NCI-H748 (cell line): ENCODE measurements around the gene SLC66A1.

Experiments used
- DNase-seq: peaks from one replicate; lab custom pipeline; 2025; ENCODE audit not compliant: unreplicated experiment; lab: John Stamatoyannopoulos, UW

SLC66A1 gene

DNA sequence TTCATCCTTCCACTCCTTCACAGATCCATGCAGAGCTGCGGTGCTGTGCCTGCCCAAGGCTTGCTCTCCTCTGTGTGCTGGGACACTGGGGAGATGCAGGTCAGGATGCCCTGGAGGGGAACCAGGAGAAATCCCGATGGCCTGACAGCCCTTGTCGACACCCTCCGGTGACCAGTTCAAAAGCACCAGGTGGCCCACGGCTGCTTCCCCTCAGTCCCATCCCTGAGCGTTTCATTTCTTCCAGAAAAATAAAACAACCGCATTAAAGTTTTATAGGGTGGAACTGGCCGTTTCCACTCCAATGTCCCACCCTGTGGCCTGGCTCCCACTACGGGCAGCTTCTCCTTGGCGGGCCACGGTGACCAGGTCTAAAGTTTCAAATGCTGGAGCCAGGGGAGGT is 48.3 kb downstream of the SLC66A1 start:
- DNase-seq: no peak

DNA sequence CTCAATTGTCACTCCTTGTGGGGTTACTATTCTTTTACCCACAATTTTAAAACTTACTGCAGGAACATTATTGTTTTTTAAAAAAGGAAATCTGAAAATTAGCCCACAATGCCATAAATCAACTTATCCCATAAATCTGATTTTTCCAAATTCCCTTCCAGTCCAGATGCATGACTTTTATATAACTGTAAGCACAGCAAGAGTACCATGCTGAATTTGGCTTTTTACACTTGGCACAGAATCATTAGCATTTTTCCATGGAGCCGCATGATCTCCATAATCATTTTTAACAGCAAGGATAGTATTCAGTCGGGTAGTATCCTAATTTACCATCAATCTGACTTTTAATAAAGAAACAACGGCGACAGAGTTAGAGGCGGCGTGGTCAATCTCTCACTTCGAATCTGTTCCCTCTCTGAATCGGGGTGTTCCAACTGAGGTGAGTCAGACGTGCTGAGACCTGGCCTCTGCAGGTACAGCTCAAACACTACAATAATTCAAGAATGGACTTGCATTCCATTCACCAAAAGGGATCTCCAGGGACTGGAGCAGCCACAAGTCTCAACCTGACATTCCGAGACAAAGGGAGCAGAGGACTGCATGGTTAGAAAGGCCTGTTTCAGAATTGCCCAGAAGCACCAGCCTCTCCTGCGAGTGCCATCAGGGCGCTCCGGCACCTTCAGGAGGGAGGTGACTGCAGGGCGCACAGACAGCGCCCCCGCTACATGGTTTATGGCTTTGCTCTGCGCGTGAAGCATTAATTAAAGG is 48.9 kb downstream of the SLC66A1 start:
- DNase-seq: no peak

DNA sequence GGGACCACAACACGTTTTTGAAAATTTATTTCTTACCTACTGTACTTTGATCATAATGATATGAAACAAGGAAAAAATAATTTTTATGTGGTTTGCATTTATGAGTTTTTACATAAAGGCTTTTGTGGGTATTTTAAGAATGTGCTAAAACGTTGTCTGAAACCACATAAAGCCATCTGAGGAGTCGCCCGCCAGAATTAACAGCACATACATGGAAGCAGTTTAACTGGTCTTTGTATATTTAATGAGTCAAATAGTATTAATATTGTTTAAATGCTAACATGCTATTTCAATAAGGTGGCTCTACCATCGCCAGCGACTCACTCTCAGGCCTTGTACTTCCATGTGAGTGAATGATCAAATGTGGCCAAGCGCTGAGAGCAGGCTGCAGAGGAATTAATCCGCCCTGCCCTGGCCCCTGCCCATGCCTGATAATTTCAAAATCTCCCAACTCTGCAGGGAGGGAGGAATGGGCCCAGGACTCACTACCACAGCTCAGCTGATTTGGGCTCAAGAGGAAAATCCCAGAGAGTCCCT is 49.6 kb downstream of the SLC66A1 start:
- DNase-seq: no peak

DNA sequence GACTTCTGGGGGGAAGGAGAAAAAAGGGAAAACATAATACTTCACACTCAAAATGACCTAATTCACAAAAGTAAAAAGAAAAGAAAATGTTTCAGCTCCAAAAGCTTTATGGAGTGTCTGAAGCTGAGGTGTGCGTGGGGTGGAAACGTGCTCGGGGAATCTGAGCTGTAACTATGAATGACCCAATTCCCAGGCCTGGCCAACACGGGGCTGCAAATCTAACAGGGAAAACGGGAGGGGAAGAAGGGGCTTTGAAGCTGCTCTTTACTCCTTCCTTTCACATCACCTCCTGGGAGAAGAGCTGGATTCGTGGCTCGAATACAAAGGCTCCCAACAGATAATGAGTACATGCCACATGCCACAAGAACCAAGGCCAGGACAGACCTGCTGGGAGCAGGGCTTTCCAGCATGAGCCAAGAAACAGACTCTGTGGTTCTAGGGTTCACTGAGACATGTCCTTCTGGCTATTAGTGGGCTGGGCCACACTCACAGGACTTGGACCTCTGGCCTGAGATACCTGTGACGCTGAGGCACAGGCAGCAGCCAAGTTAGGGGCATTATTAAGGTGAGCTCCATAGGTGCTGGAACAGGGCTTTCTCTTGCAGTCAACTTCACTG is 51.5 kb downstream of the SLC66A1 start:
- no peak for DNase-seq

DNA sequence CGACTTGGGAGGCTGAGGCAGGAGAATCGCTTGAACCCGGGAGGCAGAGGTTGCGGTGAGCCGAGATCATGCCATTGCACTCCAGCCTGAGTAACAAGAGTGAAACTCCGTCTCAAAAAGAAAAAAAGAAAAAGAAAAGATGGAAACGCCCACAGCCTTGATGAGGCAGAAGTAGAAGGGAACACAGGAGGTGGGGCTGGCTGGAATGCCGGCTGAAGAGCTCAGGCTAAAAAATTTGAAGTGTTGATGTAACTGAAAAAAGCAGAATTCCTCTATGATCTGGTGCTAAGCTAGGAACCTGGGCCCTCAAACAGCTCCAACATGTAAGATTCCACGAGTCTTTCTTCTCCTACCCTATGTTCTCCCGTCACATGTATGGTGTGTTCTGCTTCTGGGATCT is 53.6 kb downstream of the SLC66A1 start:
- no peak for DNase-seq

DNA sequence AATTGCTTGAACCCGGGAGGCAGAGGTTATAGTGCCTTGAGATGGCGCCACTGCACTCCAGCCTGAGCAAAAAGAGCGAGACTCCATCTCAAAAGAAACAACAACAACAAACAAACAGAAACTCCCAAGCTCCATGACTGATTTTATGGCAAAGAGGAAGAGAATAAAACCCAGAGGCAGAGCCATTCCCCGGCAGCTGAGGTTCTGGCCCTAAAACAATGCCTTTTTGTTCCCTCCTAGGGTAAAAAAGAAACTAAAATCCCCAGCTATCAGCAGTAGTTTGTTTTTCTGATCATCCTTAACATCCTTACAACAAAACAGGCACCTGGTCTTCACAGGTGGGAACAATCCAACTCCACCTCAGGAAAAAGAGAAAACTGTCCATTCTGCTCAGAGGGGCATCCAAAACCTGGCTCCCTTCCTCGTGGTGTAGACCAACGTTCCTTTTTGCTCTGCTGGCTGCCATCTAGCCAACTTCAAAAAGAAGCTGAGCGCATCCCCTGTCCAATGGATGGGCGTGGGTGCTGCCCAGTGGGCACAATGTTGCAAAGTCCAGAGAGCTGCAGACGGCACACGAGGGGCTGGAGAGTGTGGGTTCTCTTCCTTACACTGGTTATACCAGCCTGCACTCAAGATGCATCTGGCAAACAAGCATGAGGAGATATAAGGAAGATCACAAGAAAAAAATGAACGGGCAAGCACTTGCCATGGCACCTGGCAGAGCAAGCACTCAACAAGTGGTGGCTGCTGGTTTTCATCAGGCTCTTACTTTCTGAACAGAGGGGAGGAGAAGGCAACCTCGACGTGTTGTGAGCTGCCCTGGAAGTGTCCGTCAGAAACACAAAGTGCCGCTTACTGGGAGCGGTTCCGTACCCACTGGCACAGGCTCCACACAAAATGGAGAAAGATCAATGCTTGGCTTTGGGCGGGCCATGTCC is 54.7 kb downstream of the SLC66A1 start:
- no peak for DNase-seq

DNA sequence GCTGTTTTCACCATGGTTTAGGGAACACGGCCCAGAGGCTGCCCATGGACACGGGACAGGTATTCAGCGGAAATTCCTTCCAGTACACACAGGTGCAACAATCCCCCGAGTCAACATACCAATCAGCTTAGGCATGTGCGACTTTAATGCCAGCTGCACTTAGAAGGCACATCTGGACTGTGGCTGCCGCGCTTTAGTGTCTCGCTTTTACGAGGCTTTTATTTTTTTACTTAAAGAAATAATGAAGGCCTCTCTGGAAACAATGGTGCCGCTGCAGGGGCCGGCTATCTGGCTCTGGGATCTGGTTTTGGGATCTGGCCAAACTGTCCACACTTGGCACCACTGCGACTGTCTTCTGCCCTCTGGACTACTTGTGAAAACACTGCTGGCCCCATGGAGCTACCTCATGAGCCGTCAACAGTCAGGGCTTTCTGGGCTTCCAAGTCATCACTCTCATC is 55.5 kb downstream of the SLC66A1 start:
- no peak for DNase-seq

DNA sequence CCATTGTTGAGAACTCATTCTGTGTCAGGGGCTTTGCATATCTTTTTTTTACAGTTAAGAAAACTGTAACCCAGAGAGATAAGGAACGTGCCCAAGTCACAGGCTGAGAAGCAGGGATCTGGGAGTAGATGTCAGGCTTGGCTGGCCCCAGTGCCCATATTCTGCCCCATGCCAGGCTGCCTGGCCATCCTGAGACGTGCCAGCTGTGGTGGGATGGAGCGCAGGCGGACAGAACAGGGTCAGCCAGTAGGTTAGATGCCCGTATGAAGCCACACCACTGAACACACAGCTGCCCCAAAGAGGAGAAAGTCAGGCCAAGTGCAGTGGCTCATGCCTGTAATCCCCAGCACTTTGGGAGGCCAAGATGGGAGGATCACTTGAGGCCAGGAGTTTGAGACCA is 55.9 kb downstream of the SLC66A1 start:
- DNase-seq: no peak

DNA sequence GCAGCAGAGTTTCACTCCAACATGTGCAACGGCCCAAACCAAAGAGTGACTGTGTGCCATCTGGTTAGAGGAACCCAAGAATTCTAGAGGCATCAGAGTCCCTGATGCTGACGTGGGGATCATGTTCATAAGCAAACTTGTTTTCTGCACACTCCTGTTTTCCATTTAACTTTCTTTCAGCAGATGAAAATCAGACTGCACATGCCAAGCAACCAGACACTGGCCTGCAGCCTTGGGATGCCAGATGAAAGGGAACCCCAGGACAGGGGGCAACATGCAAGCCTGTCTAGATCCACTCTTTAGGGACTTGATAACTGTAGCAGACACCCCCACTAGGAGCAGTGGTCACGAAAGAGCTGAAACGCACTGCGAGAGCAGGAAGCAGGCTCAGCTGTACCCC is 56.8 kb downstream of the SLC66A1 start:
- no peak for DNase-seq

DNA sequence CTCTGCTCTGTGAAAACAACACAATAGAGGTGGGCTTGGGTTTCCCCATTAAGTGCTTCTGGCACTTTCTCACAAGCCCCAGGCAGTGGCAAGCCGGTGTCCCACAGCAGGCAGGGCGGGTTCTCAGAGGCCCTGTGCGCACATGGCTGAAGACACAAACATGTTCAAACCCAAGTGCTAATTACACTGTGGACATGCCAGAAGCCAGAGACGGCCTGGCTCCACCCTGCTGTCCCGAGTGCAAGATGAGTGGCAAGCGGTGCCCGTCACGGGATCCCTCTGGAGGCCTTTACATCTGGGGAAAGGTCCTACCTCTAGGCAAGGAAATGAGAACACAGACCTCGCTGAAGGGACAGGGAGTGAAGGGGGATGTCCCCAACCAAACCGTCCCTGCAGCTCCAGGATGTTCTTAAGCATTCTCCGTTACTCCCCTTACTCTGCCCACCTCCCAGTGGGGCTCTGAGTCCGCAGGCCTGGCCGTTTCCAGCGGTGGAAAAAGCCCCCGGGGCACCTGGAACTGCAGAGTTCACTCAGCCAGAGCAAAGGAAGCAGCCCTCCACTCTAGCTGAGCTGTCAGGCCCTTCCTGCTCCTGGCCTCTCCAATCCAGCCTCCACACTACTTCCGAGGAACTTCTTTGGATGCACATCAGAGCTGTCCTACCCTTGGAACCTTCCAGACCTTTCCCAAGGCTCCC is 57.4 kb downstream of the SLC66A1 start:
- DNase-seq: no peak

DNA sequence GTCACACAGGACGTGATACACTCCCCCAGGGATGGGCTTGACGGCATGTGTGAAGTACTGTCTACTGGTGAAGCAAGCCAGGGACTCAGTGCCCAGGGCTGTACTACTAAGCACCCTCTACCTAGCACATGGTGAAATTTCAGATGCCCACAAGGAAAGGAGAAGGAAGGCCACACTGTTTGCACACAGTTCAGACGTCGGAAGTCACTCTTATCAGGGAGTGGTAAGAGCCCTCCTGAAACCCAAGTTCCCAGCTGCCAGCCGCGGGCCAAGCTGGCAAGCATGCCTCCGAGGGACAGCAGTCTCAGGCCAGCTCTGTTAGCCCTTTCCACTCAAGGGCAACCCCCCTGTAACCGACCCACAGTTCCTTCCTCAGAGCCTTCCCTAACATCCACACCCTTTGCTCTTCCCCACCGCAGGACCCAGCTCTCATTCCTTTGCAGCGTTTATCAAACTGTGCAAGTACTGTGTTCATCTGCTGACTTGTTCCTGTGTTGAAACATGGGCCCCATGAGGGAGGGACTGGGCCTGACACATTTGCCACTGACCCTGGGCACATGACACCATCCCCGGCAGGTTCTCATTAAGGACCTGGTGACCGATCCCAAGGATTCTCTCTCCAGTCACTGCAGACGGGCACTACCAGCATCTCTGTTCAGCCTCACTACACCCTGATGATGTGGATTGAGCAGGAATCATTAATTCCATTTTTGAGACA is 58.5 kb downstream of the SLC66A1 start:
- no peak for DNase-seq

DNA sequence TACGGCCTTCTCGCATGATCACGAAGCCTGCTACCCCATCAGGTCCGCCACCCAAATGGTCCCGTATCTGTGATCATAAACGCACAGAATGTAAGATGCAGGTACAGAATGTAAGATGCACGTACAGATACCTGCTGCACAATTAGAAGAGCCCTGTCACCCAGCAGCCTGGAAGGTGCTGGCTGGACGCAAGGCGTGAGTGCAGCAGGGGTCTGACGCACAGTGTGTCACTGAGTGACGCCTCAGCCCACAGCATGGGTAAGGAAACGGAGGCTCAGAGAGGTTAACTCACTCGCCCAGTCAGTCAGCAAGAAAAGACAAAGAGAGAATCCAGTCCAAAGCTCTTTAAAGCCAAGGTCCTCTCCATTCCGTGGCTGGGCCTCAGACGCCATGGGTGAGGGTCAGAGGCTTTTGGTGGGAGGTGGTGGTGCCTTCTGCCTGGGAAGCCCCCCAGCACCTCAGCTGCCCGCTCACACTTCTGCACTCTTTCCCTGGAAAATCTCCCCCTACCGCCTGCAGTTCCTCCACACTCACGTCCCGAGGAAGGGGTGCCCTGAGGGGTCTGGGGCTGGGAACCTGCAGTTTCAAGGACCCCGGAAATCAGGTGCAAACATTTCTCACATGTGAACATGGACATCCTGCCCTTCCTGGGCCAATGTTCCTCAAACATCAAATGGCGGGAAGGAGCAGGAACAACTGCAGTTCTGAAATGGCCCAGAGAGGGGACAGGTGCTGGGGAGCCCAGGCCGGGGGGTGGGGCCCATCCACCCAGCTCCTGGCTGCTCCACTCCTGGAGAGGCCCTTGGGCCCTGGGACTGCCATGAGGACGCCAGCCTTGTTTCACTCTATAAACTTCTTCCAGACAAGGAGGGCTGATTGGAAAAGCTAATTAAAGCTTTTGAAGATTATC is 59.4 kb downstream of the SLC66A1 start:
- no peak for DNase-seq

DNA sequence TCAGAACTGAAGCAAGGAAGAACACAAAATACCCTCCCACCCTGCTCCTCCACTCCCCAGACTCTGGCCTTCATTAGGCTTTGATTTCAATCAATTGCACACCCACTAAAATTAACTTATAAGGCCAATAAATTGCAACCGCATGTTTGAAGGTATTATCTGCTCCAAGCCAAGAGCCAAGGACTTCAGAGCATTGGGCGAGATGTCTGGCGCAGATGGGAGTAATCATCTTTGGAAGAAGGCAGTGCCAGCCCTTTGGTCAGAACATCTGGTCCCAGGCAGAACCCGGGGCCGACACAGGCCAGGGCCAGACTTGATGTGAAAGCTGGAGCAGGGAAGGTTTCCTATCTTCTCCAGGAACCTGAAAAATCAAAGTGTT is 60.0 kb downstream of the SLC66A1 start:
- DNase-seq: no peak

DNA sequence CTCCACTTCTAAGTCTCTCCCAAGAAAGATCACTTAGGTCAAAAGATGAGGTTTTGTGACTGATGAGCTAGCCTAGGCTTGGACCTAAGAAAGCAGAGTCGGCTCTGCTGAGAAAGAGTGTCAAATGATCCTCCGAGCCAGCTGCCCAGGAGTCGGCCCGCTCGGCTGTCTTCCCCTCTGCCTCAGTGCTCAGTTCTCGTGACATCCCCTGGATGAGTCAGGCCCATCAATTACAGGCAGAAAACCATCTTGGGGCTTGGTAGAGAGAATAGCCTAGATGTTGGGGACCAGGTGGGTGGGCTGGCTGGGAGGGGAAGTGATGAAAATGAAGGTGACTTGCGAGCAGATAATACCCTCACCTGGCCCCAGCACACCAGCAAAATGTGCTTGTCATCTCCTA is 60.5 kb downstream of the SLC66A1 start:
- no peak for DNase-seq

DNA sequence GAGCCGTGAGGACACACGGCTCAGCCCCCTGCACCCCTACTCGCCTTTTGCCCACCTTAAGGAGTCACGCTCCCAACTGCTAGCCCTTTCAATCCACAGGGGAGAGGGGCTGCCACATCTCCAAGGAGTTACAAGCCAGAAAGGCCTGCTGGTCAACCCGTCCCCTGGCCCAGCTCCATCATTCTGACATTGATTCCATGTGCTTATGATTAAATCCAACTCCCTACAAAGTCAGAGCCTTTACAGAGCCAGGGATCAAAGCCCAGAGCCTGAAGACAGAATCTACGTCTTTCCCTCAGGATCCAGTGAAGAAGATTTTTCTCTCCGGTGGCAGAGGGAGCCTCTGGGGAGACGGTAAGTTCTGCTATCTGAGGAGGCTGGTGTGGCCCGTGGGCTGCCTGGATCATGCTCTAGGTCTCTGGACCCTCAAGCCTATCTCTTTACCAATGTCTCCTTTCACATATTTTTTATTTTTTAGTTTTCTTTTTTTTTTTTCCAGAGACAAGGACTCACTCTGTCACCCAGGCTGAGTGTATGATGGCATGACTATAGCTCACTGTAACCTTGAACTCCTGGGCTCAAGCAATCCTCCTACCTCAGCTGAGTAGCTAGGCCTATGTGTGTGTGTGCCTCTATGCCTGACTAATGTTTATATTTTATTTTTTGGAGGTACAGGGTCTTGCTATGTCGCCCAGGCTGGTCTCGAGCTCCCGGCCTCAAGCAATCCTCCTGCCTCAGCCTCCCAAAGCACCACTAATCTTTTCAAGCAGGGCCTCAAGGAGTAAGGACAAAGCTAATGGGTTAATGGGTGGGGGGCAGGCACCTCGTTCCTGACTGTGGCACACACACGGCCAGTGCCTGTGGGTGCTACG is 61.3 kb downstream of the SLC66A1 start:
- no peak for DNase-seq

DNA sequence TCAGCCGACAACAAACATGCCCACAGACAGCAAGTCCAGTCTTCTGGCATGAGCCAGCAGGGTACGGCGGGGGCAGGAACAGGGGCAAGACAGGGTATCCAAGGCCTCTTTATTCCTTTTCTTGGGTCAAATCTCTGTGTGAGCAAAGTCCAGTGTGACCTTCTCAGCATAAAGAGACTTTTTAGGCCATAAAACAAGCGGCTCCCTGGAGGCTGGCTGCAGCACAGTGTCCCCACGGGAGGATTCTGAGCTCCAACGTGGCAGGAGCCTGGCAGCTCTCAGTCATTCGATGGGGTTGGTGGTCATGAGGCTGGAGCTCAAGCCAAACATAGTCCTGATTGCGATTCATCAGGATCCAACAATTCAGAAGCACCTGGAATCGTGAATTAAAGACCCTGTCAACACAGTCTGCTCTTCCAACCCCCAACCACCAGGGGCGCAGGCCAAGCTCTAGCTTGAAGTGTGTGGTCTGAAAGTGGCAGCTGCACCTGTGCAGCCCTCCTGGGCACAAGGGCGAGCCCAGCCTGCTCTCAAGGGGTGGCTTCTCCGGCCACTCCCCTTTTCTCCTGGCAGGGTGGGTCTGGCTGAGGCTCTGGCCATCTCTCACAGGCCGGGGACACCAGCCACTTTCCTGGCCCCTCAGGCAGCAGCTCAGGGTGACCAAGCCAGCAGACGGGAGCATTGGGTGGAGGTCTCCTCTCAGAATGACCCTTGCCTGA is 62.1 kb downstream of the SLC66A1 start:
- peak; percentile 20 for DNase-seq

DNA sequence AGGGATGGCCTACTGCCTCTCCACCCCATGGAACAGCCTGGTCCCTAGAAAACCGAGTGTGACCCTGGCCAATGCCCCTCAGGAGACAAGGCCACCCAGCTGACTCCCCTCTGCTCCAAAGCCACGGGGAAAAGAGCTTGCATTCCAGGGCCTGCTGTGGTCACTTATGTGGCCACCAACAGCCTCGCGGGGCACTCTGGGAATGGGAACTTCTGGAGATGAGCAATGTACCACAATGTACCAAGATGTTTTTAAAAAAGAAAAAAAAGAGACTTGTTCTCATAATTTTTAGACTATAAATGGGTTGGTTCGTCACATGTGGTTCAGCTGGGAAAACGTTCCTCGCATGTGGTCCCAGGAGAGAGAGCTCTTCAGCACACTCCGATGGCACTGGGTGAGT is 62.8 kb downstream of the SLC66A1 start:
- no peak for DNase-seq
